ENCODE data around the gene MGA.

The MGA gene

DNA sequence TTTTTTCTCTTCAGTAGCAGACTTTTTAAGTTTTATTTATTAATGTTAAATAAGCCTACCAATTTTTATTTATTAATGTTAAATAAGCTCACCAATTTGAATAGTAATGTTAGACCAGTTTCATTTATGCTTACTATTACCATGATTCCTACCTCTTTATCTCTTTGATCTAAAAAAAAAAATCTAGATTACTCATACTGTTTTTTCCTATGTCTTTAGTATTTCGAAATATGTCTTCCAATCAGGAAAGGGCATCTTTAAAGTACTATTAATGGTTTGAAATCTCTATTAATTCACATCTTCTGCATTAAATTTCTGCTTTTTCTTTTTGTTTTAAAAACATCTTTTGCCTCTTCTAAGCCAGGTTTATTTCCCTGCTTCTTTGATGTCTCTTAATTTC, 86.6 kb downstream of the MGA start:
- TF ChIP-seq, protein P1, sequence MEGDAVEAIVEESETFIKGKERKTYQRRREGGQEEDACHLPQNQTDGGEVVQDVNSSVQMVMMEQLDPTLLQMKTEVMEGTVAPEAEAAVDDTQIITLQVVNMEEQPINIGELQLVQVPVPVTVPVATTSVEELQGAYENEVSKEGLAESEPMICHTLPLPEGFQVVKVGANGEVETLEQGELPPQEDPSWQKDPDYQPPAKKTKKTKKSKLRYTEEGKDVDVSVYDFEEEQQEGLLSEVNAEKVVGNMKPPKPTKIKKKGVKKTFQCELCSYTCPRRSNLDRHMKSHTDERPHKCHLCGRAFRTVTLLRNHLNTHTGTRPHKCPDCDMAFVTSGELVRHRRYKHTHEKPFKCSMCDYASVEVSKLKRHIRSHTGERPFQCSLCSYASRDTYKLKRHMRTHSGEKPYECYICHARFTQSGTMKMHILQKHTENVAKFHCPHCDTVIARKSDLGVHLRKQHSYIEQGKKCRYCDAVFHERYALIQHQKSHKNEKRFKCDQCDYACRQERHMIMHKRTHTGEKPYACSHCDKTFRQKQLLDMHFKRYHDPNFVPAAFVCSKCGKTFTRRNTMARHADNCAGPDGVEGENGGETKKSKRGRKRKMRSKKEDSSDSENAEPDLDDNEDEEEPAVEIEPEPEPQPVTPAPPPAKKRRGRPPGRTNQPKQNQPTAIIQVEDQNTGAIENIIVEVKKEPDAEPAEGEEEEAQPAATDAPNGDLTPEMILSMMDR (IDR thresholded peaks at IDR 0.05; ENCODE audit: low read depth, low read length, missing control alignments) = no peak
- in situ Hi-C loops (cut with HindIII; ENCODE audit: low sequenced_read_pairs) = no loop called here
- no peak overlapping the region for H3K4me3 ChIP-seq (ENCODE audit: low read depth, low read length)
- no peak for DNase-seq (ENCODE audit: low read depth)

DNA sequence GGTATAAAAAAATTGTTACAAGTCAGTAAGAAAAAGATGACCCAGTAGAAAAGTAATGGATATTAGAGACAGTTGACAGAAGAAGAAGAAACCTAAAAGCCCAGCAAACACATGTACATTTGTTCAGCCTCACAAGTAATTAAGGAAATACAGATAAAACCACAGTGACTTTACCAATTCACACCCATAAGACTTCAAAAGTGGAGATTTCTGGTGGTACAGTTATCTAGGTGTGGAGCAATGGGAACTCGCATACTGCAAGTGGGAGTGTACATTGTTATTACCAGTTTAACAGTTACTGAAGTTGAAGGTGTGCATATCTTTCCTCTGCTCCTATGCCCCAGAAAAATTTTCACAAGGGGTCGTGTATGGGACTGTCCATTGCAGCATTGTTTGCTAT, 96.0 kb downstream of the MGA start:
- TF ChIP-seq, protein P1 (IDR thresholded peaks at IDR 0.05; ENCODE audit: low read depth, low read length, missing control alignments) = no peak
- in situ Hi-C loops (cut with HindIII; ENCODE audit: low sequenced_read_pairs) = no loop called here
- no peak overlapping the region for H3K4me3 ChIP-seq (ENCODE audit: low read depth, low read length)
- DNase-seq (ENCODE audit: low read depth) = no peak

DNA sequence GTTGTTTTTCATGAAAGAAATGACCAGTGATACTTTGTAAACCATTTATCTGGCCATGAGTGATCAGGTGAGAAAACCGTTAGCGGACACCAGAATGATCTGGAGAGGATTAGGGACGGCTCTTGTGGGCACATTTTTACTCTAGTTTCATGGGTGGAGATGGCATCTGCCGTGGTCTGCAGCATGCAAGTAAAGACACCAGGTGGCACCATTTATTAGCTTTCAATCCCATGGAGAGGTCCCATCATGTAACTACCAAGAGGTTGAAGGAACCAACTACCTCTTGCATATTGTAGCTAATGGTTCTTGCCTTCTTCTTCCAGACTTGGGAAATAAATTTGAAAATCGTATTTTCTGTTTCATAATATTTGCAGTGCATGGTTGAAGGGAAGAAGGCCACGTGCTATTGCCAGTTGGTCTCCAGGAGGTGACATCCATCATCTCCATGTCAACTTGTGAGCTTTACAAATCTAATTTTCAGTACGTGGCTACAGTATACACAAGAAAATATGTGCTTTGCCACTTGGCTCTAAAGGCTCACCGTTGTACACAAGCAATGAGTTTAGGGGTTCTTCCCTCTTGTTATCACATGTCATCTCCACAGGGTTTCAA, 112.6 kb downstream of the MGA start:
- no peak overlapping the region for H3K4me3 ChIP-seq (ENCODE audit: low read depth, low read length)
- in situ Hi-C loops (cut with HindIII; ENCODE audit: low sequenced_read_pairs) = no loop called here
- peak; percentile 60 for DNase-seq (ENCODE audit: low read depth)
- TF ChIP-seq, protein P1 (IDR thresholded peaks at IDR 0.05; ENCODE audit: low read depth, low read length, missing control alignments) = peak; percentile 73

DNA sequence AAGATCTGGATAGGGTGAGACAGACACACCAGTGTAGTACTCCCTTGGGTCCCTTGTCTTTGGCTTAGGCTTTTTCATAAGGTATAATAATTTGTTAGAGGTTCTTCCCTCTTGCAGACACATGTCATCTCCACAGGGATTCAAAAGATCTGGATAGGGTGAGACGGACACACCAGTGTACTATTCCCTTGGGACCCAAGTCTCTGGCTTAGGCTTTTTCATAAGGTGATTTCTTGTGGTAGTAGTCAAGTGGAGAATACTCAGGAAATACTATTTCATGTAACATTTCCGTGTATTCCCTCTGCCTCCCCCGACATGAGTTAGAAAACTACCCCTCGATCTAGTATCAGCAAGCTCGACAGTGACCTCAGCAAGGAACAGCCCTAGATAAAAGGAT, 113.1 kb downstream of the MGA start:
- no peak for DNase-seq (ENCODE audit: low read depth)
- TF ChIP-seq, protein P1 (IDR thresholded peaks at IDR 0.05; ENCODE audit: low read depth, low read length, missing control alignments) = no peak
- in situ Hi-C loops (cut with HindIII; ENCODE audit: low sequenced_read_pairs) = no loop called here

DNA sequence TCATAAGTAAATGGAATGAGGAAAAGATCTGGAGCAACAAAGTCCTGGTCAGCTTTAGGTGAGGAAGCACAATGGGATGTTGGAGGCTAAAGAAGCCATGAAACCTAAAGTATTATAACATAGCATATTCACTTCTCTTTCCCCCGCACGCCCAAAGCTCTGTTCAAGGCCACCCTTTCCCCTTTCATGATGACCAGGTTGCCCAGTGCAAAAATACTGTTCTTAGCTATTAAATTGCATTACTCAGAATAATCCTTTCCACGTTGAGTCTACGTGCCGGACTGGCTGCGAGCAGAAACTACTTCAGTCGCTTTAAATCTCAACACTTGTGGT, 113.5 kb downstream of the MGA start:
- peak overlapping the region; percentile 81 for H3K4me3 ChIP-seq (ENCODE audit: low read depth, low read length)
- no peak for DNase-seq (ENCODE audit: low read depth)
- in situ Hi-C loops (cut with HindIII; ENCODE audit: low sequenced_read_pairs) = no loop called here
- TF ChIP-seq, protein P1 (IDR thresholded peaks at IDR 0.05; ENCODE audit: low read depth, low read length, missing control alignments) = no peak

More for the DNA sequence above, 113.1 kb downstream of the MGA start:
- H3K4me3 ChIP-seq (ENCODE audit: low read depth, low read length) = peak overlapping the region; percentile 81

- peak within 1 kb of the TSS; percentile 81 for H3K4me3 ChIP-seq (ENCODE audit: low read depth, low read length)
- in situ Hi-C loops (cut with HindIII; ENCODE audit: low sequenced_read_pairs) = no loop called here
- DNase-seq (ENCODE audit: low read depth) = peak; percentile 94
- TF ChIP-seq, protein P1 (IDR thresholded peaks at IDR 0.05; ENCODE audit: low read depth, low read length, missing control alignments) = peak; percentile 78
These were observed 114.1 kb downstream of the MGA start, which contains the start of gene MAPKBP1 for GRCh38 chr15:41774062-41774881. Gene MAPKBP1, plus strand, starts transcription at chr15:41774484. Its CDS starts 792 bp downstream, at chr15:41775276.

Measured in astrocyte of the cerebellum (primary cell).